T-cell (primary cell): ENCODE measurements around the gene GTF3C5. TPM values are rescaled to one million over a fixed set of nuclear protein-coding genes. Genes with fewer than 3 reads are reported as not detected.
"Not testable (repeated sequence)": the region's sequence is repeated elsewhere in the genome, so short reads cannot be mapped to it uniquely, and the experiment has no call there.

Source experiments
- ATAC-seq, 4 experiments: fragments of 200-7000 bp in 3 of 4; fragments of 150-1000 bp in 1 of 4; cut with Tn5 transposase; replicated peaks in 1 of 4; 1 replicate in 3 of 4; 2 replicates in 1 of 4; pipeline ENCODE4 v1.10.0; 2021; ENCODE audit warnings: moderate library complexity in 3 of 4, mild to moderate bottlenecking in 2 of 4, moderate number of reproducible peaks in 1 of 4
- CTCF ChIA-PET, 2 donors: fragments of 300-600 bp; sonication (Branson Sonifier 250); formaldehyde crosslinking; loops; one replicate each; lab custom pipeline; 2022; ENCODE audit warnings: antibody characterized with exemption in 2 of 2; lab: Charles Lee
- POLR2A ChIA-PET, 2 donors: fragments of 300-600 bp; sonication (Branson Sonifier 250); formaldehyde crosslinking; loops; one replicate each; lab custom pipeline; 2022; ENCODE audit warnings: antibody characterized with exemption in 2 of 2; lab: Charles Lee
- DNase-seq, 35 experiments: peaks; one replicate each; pipeline versions ENCODE4 v3.0.0 to v3.0.0-alpha.2; 2013 to 2023
- H3K27ac ChIP-seq: one replicate; pipeline ENCODE4 v1.5.1; 2013; ENCODE audit warnings: low read length
- H3K27me3 ChIP-seq, 2 experiments: replicated peaks in 1 of 2; 1 replicate in 1 of 2; 2 replicates in 1 of 2; pipeline versions ENCODE4 v1.6.1 to v1.7.0; 2013; ENCODE audit warnings: low read length in 1 of 2, mixed read lengths in 1 of 2; ENCODE audit not compliant: control insufficient read depth in 2 of 2, insufficient read depth in 2 of 2; ENCODE audit errors: extremely low read depth in 1 of 2
- H3K36me3 ChIP-seq, 2 donors: 1 replicate in 1 of 2; 2 replicates in 1 of 2; pipeline versions ENCODE4 v1.6.1 to v1.7.0; 2013; ENCODE audit warnings: low read length in 1 of 2; ENCODE audit not compliant: control insufficient read depth in 2 of 2, insufficient read depth in 1 of 2; ENCODE audit errors: extremely low read depth in 1 of 2
- H3K4me1 ChIP-seq, 2 experiments: 1 replicate in 1 of 2; 2 replicates in 1 of 2; pipeline versions ENCODE4 v1.6.1 to v1.7.0; 2013; ENCODE audit warnings: low read length in 2 of 2, mixed read lengths in 1 of 2; ENCODE audit not compliant: insufficient read depth in 2 of 2, control insufficient read depth in 1 of 2; ENCODE audit errors: extremely low read depth in 1 of 2
- H3K4me3 ChIP-seq, 2 donors: 1 replicate in 1 of 2; 2 replicates in 1 of 2; pipeline versions ENCODE4 v1.5.1 to v1.7.0; 2013; ENCODE audit warnings: mild to moderate bottlenecking in 2 of 2, low read length in 1 of 2, moderate library complexity in 1 of 2; ENCODE audit not compliant: control insufficient read depth in 1 of 2; ENCODE audit errors: extremely low read depth in 1 of 2
- H3K9me3 ChIP-seq: 2 replicates; pipeline ENCODE4 v1.7.0; 2013
- H3K27ac Mint-ChIP-seq, 2 donors: one replicate each; pipeline ENCODE4 v1.8.0; 2020 to 2021; ENCODE audit warnings: mild to moderate bottlenecking in 2 of 2, mixed read lengths in 2 of 2
- H3K27me3 Mint-ChIP-seq, 2 donors: one replicate each; pipeline ENCODE4 v1.8.0; 2021 to 2022; ENCODE audit warnings: mixed read lengths in 2 of 2
- H3K36me3 Mint-ChIP-seq: one replicate; pipeline ENCODE4 v1.8.0; 2021; ENCODE audit warnings: mixed read lengths
- H3K4me1 Mint-ChIP-seq, 3 donors: one replicate each; pipeline ENCODE4 v1.8.0; 2020 to 2022; ENCODE audit warnings: mixed read lengths in 3 of 3, mild to moderate bottlenecking in 1 of 3
- H3K4me3 Mint-ChIP-seq, 3 donors: one replicate each; pipeline ENCODE4 v1.8.0; 2020 to 2022; ENCODE audit warnings: mild to moderate bottlenecking in 3 of 3, mixed read lengths in 3 of 3, moderate library complexity in 3 of 3
- H3K9me3 Mint-ChIP-seq, 3 donors: one replicate each; pipeline ENCODE4 v1.8.0; 2020 to 2022; ENCODE audit warnings: mixed read lengths in 3 of 3
- WGBS: methylation state at CpG from one replicate; pipeline ENCODE4 v1.1.5; 2013; ENCODE audit warnings: missing lambda C conversion rate; ENCODE audit not compliant: insufficient coverage; 5-methylcytosine and 5-hydroxymethylcytosine counted together
- total RNA-seq, 35 experiments: library from RNA in 6 of 35; stranded (reverse) in 6 of 35; fragments of 120-200 nt in 1 of 35; gene quantifications; one replicate each; pipeline versions ENCODE4 v1.2.1 to v1.2.4 and lab custom pipeline; 2013 to 2026

Gene GTF3C5
- total RNA-seq, 5 donors from 2014 or later (not counting 1 experiment from before 2014, with no cell fraction given): 46.6 to 91.2 (median 80.0) TPM

DNA sequence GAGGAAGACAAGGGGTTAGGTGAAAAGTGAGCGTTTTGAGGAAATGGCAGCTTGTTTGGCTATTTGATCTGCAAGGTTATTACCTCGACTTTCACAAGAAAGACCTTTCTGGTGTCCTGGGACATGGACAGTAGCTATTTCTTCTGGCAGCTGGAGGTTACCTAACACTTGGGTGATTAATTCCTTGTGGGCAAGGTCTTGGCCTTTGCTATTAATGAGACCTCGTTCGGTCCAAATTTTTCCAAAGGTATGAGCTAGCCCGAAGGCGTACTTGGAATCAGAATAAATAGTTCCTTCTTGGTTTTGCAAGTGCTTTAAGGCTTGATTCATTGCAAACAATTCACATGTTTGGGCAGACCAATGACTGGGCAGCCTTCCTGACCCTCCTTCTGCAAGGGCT lies 4.9 kb downstream of the GTF3C5 start:
- ChIA-PET POLR2A (no interaction called here), CTCF (interaction anchor here in 1 of 2 donors (0.7 kb wide), 1 partner anchor 229 kb away, joined by 3 read pairs; no protein-coding TSS in a partner anchor)
- Histone ChIP-seq H3K4me1 (peaks cover 10 to 18% of the 10 kb centered on the region in 2 experiments), H3K27me3 (no peaks in the 10 kb centered on the region), H3K36me3 (peaks cover 0 to 5% of the 10 kb centered on the region in 2 donors), H3K27ac (no peak overlapping the region), H3K9me3 (no peaks in the 10 kb centered on the region), H3K4me3 (no peak overlapping the region)
- WGBS: 84% methylated on average over 5 of the region's 6 CpGs
- H3K27me3 Mint-ChIP-seq: no peaks in the 10 kb centered on the region
- ATAC-seq: no peak
- H3K4me1 Mint-ChIP-seq: peaks cover 56 to 64% (median 61%) of the 10 kb centered on the region in 3 donors
- no peak for DNase-seq
- no peaks in the 10 kb centered on the region for H3K9me3 Mint-ChIP-seq
- H3K27ac Mint-ChIP-seq: no peak overlapping the region
- no peak overlapping the region for H3K4me3 Mint-ChIP-seq
- peaks cover 5% of the 10 kb centered on the region for H3K36me3 Mint-ChIP-seq

- POLR2A ChIA-PET: no interaction called here
- H3K27ac ChIP-seq: no peak overlapping the region
- 90% methylated on average over 19 of the region's 25 CpGs for WGBS
- H3K27me3 ChIP-seq: no peaks in the 10 kb centered on the region
- peaks cover 0 to 5% of the 10 kb centered on the region in 2 experiments for H3K4me1 ChIP-seq
- H3K36me3 Mint-ChIP-seq: peaks cover 10% of the 10 kb centered on the region
- H3K4me3 ChIP-seq: no peak overlapping the region
- no peaks in the 10 kb centered on the region for H3K27me3 Mint-ChIP-seq
- no peaks in the 10 kb centered on the region for H3K9me3 ChIP-seq
- DNase-seq: no peak
- H3K4me1 Mint-ChIP-seq: peaks cover 34 to 43% (median 38%) of the 10 kb centered on the region in 3 donors
- ATAC-seq: no peak
- peaks cover 5 to 14% of the 10 kb centered on the region in 2 donors for H3K36me3 ChIP-seq
- CTCF ChIA-PET: interaction anchor here in 1 of 2 donors (0.5 kb wide), 1 partner anchor 397 kb away, joined by 4 read pairs; no protein-coding TSS in a partner anchor
- no peak overlapping the region for H3K4me3 Mint-ChIP-seq
- H3K27ac Mint-ChIP-seq: no peak overlapping the region
- no peaks in the 10 kb centered on the region for H3K9me3 Mint-ChIP-seq
These were observed 7.1 kb downstream of the GTF3C5 start for GRCh38 chr9:133037775-133038515.

- Mint-ChIP-seq H3K36me3 (peaks cover 26% of the 10 kb centered on the region), H3K4me1 (peaks cover 14 to 19% (median 17%) of the 10 kb centered on the region in 3 donors)
- peak in 13 of 35 experiments; percentile 13 to 41 (median 26) for DNase-seq
- H3K9me3 Mint-ChIP-seq, H3K27ac ChIP-seq, ATAC-seq, H3K9me3 ChIP-seq, H3K27me3 ChIP-seq, H3K4me3 Mint-ChIP-seq, H3K4me1 ChIP-seq, H3K4me3 ChIP-seq, CTCF ChIA-PET, POLR2A ChIA-PET, H3K27ac Mint-ChIP-seq, H3K27me3 Mint-ChIP-seq: not testable (repeated sequence)
- peaks cover 5 to 44% of the 10 kb centered on the region in 2 donors for H3K36me3 ChIP-seq
- WGBS: 100% methylated on average over 2 of the region's 12 CpGs
These were observed 10.2 kb downstream of the GTF3C5 start for GRCh38 chr9:133040892-133041479.

- no peak for DNase-seq
- ChIA-PET POLR2A (no interaction called here), CTCF (no interaction called here)
- H3K4me1 Mint-ChIP-seq: peaks cover 11 to 19% (median 11%) of the 10 kb centered on the region in 3 donors
- Histone ChIP-seq H3K9me3 (no peaks in the 10 kb centered on the region), H3K4me3 (no peak overlapping the region), H3K4me1 (no peaks in the 10 kb centered on the region), H3K36me3 (peaks cover 5 to 54% of the 10 kb centered on the region in 2 donors), H3K27ac (no peak overlapping the region), H3K27me3 (no peaks in the 10 kb centered on the region)
- H3K27ac Mint-ChIP-seq: no peak overlapping the region
- no peaks in the 10 kb centered on the region for H3K9me3 Mint-ChIP-seq
- no peak overlapping the region for H3K4me3 Mint-ChIP-seq
- WGBS: 92% methylated on average over 9 of the region's 9 CpGs
- ATAC-seq: no peak
- no peaks in the 10 kb centered on the region for H3K27me3 Mint-ChIP-seq
- H3K36me3 Mint-ChIP-seq: peaks cover 36% of the 10 kb centered on the region
These were observed 11.2 kb downstream of the GTF3C5 start for GRCh38 chr9:133041958-133042357.

DNA sequence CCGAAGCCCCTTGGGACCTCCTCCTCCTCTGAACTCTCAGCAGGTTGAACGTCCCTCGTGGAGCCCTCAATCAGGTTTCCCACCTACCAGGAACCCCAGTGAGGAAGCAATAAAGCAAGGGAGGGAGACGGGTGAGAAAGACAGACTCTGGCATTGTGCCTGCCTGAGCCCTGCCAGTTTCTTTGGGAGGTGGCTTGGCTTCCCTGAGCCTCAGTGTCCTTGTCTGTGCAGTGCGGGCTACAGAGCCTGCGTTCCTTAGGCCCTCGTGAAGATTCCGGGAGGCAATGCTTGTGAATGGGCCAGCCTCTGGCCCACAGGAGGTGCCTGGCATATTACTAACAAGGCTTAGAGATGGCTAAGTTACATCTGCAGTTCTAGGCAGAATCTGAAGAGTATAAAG lies 11.9 kb downstream of the GTF3C5 start:
- Mint-ChIP-seq H3K4me1 (peaks cover 9 to 18% (median 10%) of the 10 kb centered on the region in 3 donors), H3K27ac (no peak overlapping the region), H3K27me3 (no peaks in the 10 kb centered on the region), H3K9me3 (no peaks in the 10 kb centered on the region), H3K4me3 (no peak overlapping the region), H3K36me3 (peaks cover 40% of the 10 kb centered on the region)
- H3K4me1 ChIP-seq: no peaks in the 10 kb centered on the region
- no peak overlapping the region for H3K27ac ChIP-seq
- WGBS: 93% methylated on average over 5 of the region's 8 CpGs
- H3K36me3 ChIP-seq: peaks cover 3 to 59% of the 10 kb centered on the region in 2 donors
- no peak for ATAC-seq
- no peak overlapping the region for H3K4me3 ChIP-seq
- POLR2A ChIA-PET: no interaction called here
- H3K9me3 ChIP-seq: no peaks in the 10 kb centered on the region
- no peak for DNase-seq
- H3K27me3 ChIP-seq: no peaks in the 10 kb centered on the region
- CTCF ChIA-PET: no interaction called here

GRCh38 chr9:133043449-133044035 lies 12.7 kb downstream of the GTF3C5 start:
- Mint-ChIP-seq H3K4me1 (peaks cover 5 to 12% (median 5%) of the 10 kb centered on the region in 3 donors), H3K9me3 (no peaks in the 10 kb centered on the region), H3K4me3 (no peak overlapping the region), H3K27me3 (no peaks in the 10 kb centered on the region), H3K27ac (no peak overlapping the region), H3K36me3 (peaks cover 35% of the 10 kb centered on the region)
- WGBS: 99% methylated on average over 16 of the region's 16 CpGs
- ChIA-PET CTCF (no interaction called here), POLR2A (no interaction called here)
- H3K27ac ChIP-seq: no peak overlapping the region
- no peaks in the 10 kb centered on the region for H3K4me1 ChIP-seq
- DNase-seq (no peak), ATAC-seq (no peak)
- H3K4me3 ChIP-seq: no peak overlapping the region
- H3K9me3 ChIP-seq: no peaks in the 10 kb centered on the region
- H3K36me3 ChIP-seq: peaks cover 0 to 59% of the 10 kb centered on the region in 2 donors
- no peaks in the 10 kb centered on the region for H3K27me3 ChIP-seq
